ENCODE results near the gene TRPM3. TPM values are rescaled to one million over a fixed set of nuclear protein-coding genes. Genes with fewer than 3 reads are reported as not detected.

The TRPM3 gene
- total RNA-seq, 4 donors from 2014 or later: 0.51 to 8.4 (median 3.3) TPM

GRCh38 chr9:70531311-70531710 is 590.1 kb downstream of the TRPM3 start:
- TF ChIP-seq CTCF (IDR thresholded peaks at IDR 0.05) (no peak), POLR2A (IDR thresholded peaks at IDR 0.05) (no peak)
- Histone ChIP-seq H3K27ac (no peak overlapping the region), H3K9me3 (no peaks in the 10 kb centered on the region), H3K36me3 (no peaks in the 10 kb centered on the region), H3K4me3 (no peak overlapping the region), H3K4me1 (no peaks in the 10 kb centered on the region), H3K27me3 (no peaks in the 10 kb centered on the region)
- DNase-seq: no peak
- intact Hi-C loops (cut with DNase I; ENCODE audit: low total_unique reads): no loop called here

- no peaks in the 10 kb centered on the region for H3K27me3 ChIP-seq
- intact Hi-C loops (cut with DNase I; ENCODE audit: low total_unique reads): no loop called here
- H3K9me3 ChIP-seq: no peaks in the 10 kb centered on the region
- no peak overlapping the region for H3K27ac ChIP-seq
- H3K4me1 ChIP-seq: no peaks in the 10 kb centered on the region
- no peak for TF ChIP-seq CTCF (IDR thresholded peaks at IDR 0.05)
- TF ChIP-seq POLR2A (IDR thresholded peaks at IDR 0.05): no peak
- no peaks in the 10 kb centered on the region for H3K36me3 ChIP-seq
- no peak for DNase-seq
- H3K4me3 ChIP-seq: no peak overlapping the region
Observed at GRCh38 chr9:70530716-70531115, 590.7 kb downstream of the TRPM3 start.

- no peaks in the 10 kb centered on the region for H3K27me3 ChIP-seq
- H3K4me3 ChIP-seq: no peak overlapping the region
- H3K27ac ChIP-seq: no peak overlapping the region
- H3K36me3 ChIP-seq: no peaks in the 10 kb centered on the region
- no peaks in the 10 kb centered on the region for H3K4me1 ChIP-seq
- no peaks in the 10 kb centered on the region for H3K9me3 ChIP-seq
- TF ChIP-seq POLR2A (IDR thresholded peaks at IDR 0.05) (no peak), CTCF (IDR thresholded peaks at IDR 0.05) (no peak)
- no peak for DNase-seq
- intact Hi-C loops (cut with DNase I; ENCODE audit: low total_unique reads): no loop called here
Observed at GRCh38 chr9:70529833-70530232, 591.6 kb downstream of the TRPM3 start.

DNA sequence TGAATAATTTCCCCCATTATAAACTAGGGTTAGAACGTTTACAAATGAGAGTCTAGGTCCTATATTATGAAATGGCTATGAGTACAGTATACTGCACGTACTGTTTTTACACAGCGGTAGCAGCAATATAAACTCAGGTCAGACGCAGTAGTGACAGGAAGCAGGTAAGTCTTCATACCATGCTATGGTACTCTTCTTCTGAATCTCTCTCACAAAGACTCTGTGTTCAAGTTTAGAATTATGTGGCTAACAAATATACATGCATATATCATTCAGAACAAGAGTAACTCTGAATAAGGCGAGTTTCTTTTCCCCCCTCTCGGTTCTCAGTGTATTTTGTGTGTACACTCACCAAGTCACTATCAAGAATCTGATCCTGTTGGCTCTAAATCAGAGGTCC is 592.0 kb downstream of the TRPM3 start:
- H3K4me3 ChIP-seq: no peak overlapping the region
- no peak overlapping the region for H3K27ac ChIP-seq
- intact Hi-C loops (cut with DNase I; ENCODE audit: low total_unique reads): no loop called here
- no peak for TF ChIP-seq CTCF (IDR thresholded peaks at IDR 0.05)
- TF ChIP-seq POLR2A (IDR thresholded peaks at IDR 0.05): no peak
- no peaks in the 10 kb centered on the region for H3K36me3 ChIP-seq
- H3K9me3 ChIP-seq: no peaks in the 10 kb centered on the region
- no peaks in the 10 kb centered on the region for H3K27me3 ChIP-seq
- no peaks in the 10 kb centered on the region for H3K4me1 ChIP-seq
- no peak for DNase-seq

DNA sequence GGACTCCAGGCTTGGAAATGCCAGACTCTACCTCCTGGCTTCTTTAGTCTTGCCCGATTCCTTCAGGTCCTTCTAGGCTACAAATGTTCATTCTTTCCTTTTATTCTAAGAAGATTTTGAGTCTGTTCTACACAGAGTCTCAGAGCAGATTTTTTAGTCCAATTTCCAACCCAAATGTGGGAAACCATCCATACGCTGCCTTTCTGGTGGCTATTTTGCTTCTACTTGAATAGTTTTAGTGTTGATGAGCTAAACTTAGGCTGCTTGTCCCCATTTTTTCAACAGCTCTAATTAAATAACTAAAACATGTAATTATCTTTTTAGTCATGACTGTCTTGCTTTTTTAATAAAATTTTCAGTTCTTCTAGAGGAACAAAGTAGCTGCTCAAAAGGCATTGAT is 594.5 kb downstream of the TRPM3 start:
- intact Hi-C loops (cut with DNase I; ENCODE audit: low total_unique reads): no loop called here
- DNase-seq: no peak
- no peaks in the 10 kb centered on the region for H3K27me3 ChIP-seq
- H3K4me3 ChIP-seq: no peak overlapping the region
- H3K4me1 ChIP-seq: no peaks in the 10 kb centered on the region
- TF ChIP-seq POLR2A (IDR thresholded peaks at IDR 0.05): no peak
- no peak for TF ChIP-seq CTCF (IDR thresholded peaks at IDR 0.05)
- no peaks in the 10 kb centered on the region for H3K36me3 ChIP-seq
- H3K27ac ChIP-seq: no peak overlapping the region
- H3K9me3 ChIP-seq: no peaks in the 10 kb centered on the region
